Measurements from ENCODE around the gene NCBP1.

Gene NCBP1

DNA sequence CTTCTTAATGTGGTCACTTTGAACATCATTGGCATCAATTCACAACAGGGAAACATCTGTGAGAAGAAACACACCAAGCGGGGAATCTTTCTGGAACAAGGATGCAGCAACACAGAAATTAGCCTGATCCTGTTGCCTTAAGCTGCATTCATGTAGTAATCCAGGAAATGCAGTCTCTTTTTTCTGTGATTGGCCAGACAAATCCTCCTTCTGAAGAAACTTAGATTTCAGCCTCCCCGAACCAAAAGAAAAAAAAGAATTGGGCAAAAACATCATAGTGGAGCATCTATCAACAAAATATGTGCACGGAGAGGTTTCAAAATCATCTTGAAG is 70.7 kb downstream of the NCBP1 start:
- intact Hi-C loops (cut with DNase I), result loop anchor here (10.0 kb wide), 1 partner anchor 290 kb away; no protein-coding TSS in a partner anchor
- no peak for DNase-seq

DNA sequence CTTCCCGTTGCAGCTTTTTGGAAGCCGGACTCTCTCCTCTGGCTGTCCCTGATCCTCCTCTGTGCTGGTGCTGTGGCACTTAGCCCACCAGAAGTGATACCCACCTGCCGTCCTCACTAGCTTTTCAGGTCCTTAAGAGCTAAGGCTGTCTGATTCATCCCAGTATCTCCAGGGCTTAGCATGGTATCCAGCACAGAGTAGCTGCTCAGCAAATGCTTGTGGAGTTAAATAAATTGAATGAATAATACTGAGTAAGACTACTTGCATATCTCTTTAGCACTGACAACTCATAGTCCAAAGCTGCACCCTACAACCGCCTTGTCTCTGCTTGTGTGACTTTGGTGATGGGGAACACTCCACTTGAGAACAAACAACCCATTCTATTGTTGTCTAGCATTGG is 71.2 kb downstream of the NCBP1 start:
- intact Hi-C loops (cut with DNase I), result loop anchor here (10.0 kb wide), 1 partner anchor 290 kb away; no protein-coding TSS in a partner anchor
- no peak for DNase-seq

DNA sequence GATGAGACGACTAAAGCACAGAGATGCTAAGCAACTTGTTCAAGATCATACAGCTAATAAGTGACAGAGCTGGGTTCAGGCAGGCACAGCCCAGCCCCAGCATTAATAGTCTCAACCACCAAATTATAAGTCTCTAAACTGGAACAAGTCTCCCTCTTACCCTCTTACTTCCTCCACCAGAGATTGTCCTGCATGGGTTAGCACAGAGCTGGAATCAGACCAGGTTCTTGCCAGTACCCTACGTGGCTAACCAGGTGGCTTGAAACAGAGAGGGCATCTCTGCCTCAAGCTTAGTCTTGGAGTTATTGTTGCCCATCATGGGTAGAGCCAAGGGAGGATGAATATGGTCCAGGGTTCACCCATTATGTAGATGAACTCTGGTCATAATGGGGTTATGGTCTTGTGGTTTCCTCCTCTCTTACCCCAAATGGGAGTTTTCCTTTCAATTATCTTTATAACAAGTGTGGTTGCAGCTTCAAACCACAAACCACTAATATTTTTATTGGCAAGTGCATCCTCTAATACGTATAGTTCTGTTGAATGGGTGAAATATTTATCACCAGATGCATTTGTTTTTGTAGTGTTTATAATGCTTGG is 71.8 kb downstream of the NCBP1 start:
- intact Hi-C loops (cut with DNase I), result loop anchor here (10.0 kb wide), 1 partner anchor 289 kb away; no protein-coding TSS in a partner anchor
- no peak for DNase-seq

DNA sequence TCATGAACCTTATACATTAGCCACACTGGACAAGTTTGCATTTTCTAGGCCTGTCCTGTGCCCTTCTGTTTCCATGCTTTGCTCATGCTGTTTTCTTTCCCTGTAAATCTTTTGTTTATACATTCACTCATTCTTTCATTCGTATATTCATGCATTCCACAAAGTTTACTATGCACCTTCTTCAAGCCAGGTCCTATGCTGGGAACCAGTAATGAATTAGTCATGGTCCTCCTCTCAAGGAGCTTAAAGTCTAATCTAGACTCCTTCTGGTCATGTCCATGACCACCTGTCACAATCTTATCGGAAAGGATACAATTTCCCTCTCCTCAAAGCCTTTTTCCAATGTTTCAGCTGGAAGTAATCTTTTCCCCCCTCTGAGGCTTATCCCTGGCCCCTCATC is 72.6 kb downstream of the NCBP1 start:
- DNase-seq, result no peak
- intact Hi-C loops (cut with DNase I), result loop anchor here (10.0 kb wide), 1 partner anchor 289 kb away; no protein-coding TSS in a partner anchor

DNA sequence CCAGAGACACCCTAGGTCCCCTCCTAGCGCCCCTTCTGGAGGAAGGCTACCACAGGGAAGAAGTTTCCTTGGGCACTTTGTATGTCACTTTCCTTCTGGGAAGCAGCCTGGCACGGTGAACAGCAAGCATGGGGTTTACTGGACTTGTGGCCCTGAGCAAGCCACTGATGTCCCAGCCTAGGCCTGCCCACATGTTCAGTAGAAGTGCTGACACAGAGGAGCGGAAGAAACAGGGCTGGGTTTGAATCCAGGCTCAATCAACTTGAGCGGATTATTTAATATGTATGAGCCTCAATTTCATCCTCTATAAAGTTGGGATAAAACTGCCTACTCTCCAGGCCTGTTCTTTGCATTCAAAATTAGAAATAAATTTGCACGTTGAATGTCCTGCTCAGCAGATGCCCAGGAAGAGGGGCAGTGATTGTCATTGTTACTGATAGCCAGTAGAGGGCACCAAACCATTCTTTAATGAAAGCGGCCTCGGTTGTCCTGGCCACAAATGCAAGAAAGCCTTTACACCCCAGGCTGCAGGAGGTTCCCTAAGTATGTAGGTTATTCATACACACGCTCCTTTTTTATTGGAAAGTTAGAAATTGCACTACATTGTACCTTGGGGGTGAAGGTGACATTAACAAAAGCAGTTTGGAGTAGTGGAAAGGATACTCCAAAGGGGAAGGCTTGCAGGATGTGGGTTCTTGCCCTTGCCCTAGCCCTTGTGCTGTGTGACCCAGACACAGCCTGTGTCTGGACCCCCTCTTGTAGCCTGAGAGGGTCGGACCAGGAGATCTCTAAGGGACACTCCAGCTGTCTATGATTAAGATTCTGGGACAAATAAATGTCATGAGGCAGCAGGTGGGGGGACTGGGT is 77.0 kb downstream of the NCBP1 start:
- intact Hi-C loops (cut with DNase I), result loop anchor here (1.0 kb wide), 1 partner anchor 191 kb away; no protein-coding TSS in a partner anchor
- peak in 4 of 10 donors; percentile 21 to 42 (median 27) for DNase-seq

DNA sequence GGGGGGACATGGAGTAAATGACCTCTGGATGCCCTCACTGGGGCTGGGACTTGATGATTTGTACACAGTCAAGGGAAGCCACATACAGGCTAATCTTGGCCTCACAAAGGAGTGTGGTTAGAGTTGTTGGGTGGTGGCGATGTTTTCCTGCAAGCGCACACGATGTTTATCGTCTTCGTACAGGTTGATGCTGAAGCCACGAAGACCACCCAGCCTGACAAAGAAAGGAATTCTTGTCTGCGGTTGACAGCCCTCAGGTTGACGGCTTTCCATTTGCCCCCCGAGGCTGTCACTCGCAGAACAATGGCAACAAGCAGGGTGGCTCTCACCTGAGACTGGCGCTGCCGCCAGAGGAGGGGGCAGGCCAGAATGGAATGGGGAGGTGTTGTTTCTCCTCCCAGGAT is 77.6 kb downstream of the NCBP1 start:
- intact Hi-C loops (cut with DNase I), result no loop called here
- DNase-seq, result no peak

DNA sequence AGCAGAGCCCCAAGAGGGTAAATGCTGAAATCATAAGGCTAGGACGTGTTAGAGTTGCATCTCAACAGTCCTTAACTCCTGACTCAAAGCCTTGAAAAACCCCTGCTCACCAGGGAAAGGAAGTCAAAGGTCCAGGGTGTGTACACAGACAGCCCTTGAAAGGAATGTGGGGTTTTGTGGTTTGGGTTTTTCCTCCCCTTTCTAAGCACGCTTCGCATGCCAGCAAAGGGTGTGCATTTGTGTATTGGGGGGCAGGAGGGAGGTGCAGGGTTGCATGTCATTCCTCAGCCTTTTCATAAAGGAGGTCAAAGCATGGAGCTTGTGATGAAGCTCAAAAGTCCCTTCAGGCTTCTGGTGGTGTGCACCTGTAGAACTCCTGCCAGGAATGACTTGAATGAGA is 80.8 kb downstream of the NCBP1 start:
- no peak for DNase-seq
- intact Hi-C loops (cut with DNase I), result no loop called here

DNA sequence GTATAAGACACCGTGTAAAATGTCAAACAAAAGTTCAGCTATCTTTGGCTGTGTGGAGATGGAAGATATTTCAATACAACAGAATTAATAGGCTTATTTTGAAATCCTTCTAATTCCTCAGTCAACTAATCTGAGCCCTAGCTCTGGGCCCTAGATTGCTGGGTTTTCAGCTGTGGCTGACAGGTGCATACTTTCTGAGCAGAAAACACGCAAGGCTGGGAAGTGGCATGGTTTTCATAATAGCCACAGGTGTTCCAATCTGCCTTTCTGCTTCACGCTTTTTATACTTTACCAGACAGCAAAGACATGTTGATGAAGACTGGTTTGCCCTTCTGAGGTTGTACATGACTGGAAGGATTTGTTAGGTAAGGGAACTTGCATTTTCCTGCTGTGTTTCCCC is 84.2 kb downstream of the NCBP1 start:
- intact Hi-C loops (cut with DNase I), result no loop called here
- no peak for DNase-seq

DNA sequence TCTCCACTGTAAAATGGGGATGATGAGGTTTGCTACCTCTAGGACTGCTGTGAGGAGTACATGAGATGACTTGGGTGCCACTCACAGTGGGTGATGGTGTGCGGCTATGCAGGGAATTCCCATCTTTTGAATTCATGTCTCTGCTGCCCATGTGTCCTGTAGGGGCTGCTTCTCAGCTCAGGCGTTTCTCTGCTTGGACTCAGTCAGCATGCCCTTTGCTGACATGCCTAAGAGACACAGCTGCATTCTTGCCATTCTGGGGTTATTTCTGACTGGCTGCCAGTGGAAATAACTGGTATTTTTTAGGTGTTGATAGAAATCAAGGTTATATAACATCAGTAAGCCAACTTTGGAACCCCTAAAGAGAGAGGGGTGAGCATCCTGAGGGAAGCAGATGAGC is 87.8 kb downstream of the NCBP1 start:
- no peak for DNase-seq

DNA sequence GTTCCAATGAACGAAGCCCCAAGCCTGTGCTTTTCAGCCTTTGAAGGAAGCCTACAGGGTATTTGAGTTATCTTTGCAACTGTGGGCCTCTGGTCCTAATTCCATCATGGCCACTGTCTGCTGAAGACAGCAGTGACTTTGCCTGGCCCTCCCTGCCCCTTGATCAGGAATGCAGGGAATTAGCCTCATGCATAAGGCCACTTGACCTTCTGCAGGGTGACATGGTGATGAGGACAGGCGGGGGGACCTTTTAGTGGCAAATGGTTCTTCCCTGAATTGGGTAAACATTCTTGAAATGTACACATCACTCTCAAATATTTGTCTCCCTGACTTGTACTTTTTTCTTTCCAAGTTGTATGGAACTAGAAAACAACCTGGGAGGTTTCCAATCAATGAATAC is 88.7 kb downstream of the NCBP1 start:
- no peak for DNase-seq
- intact Hi-C loops (cut with DNase I), result no loop called here

More for the DNA sequence above, 87.8 kb downstream of the NCBP1 start:
- intact Hi-C loops (cut with DNase I), result no loop called here

Measured in posterior cingulate gyrus (tissue), 11 donors.